Activated naive CD8-positive, alpha-beta T cell treated with anti-CD3 and anti-CD28 coated beads, Interleukin-2, amount 10 ng/mL, durations not matched to agents 7 days and 5 days (primary cell): Measurements from ENCODE around the gene SLC39A10. TPM values are rescaled to one million over a fixed set of nuclear protein-coding genes. Genes with fewer than 3 reads are reported as not detected.
"Not testable (repeated sequence)": the region's sequence is repeated elsewhere in the genome, so short reads cannot be mapped to it uniquely, and the experiment has no call there.

Source experiments
- ATAC-seq: fragments of 150-1000 bp; cut with Tn5 transposase; one replicate; pipeline ENCODE4 v1.10.0; 2021; ENCODE audit warnings: low read depth, moderate library complexity
- POLR2A ChIA-PET: fragments of 350-600 bp; sonication (Branson Sonifier 250); formaldehyde crosslinking; loops from one replicate; lab custom pipeline; 2021; ENCODE audit warnings: antibody characterized with exemption; lab: Charles Lee
- DNase-seq: peaks from one replicate; pipeline ENCODE4 v3.0.0; 2021
- H3K27ac Mint-ChIP-seq: one replicate; pipeline ENCODE4 v1.8.0; 2022; ENCODE audit warnings: mild to moderate bottlenecking, mixed read lengths
- H3K27me3 Mint-ChIP-seq: one replicate; pipeline ENCODE4 v1.8.0; 2022; ENCODE audit warnings: mild to moderate bottlenecking, moderate library complexity, mixed read lengths
- H3K36me3 Mint-ChIP-seq: one replicate; pipeline ENCODE4 v1.8.0; 2021; ENCODE audit warnings: mild to moderate bottlenecking, mixed read lengths
- H3K4me1 Mint-ChIP-seq: one replicate; pipeline ENCODE4 v1.8.0; 2021; ENCODE audit warnings: mixed read lengths
- H3K4me3 Mint-ChIP-seq: one replicate; pipeline ENCODE4 v1.8.0; 2022; ENCODE audit warnings: mild to moderate bottlenecking, moderate library complexity, mixed read lengths
- H3K9me3 Mint-ChIP-seq: one replicate; pipeline ENCODE4 v1.8.0; 2021; ENCODE audit warnings: mixed read lengths
- total RNA-seq, 2 experiments: library from RNA; stranded (reverse); gene quantifications; one replicate each; pipeline ENCODE4 v1.2.3, GENCODE V29; 2021

The SLC39A10 gene
- total RNA-seq, 2 experiments from 2014 or later = 54.4 to 60.4 TPM

- Mint-ChIP-seq H3K27ac (no peak overlapping the region), H3K4me1 (peaks cover 28% of the 10 kb centered on the region), H3K9me3 (peaks cover 7% of the 10 kb centered on the region), H3K4me3 (no peak overlapping the region), H3K27me3 (no peaks in the 10 kb centered on the region), H3K36me3 (peaks cover 7% of the 10 kb centered on the region)
- POLR2A ChIA-PET = interaction anchor here (0.7 to 2.5 kb wide), 2 partner anchors 117 to 972 kb away, joined by 3 to 7 read pairs; no protein-coding TSS in a partner anchor
- DNase-seq (no peak), ATAC-seq (no peak)
These were observed 6.0 kb upstream of the SLC39A10 start for GRCh38 chr2:195651046-195651445.

GRCh38 chr2:195652911-195653310, 4.1 kb upstream of the SLC39A10 start:
- POLR2A ChIA-PET = no interaction called here
- DNase-seq (no peak), ATAC-seq (no peak)
- Mint-ChIP-seq H3K4me3 (no peak overlapping the region), H3K27me3 (no peaks in the 10 kb centered on the region), H3K4me1 (peaks cover 28% of the 10 kb centered on the region), H3K9me3 (peaks cover 7% of the 10 kb centered on the region), H3K27ac (no peak overlapping the region), H3K36me3 (peaks cover 10% of the 10 kb centered on the region)

GRCh38 chr2:195656161-195656858, 716 bp upstream of the SLC39A10 start:
- peaks cover 19% of the 10 kb centered on the region for H3K4me1 Mint-ChIP-seq
- H3K9me3 Mint-ChIP-seq = peaks cover 4% of the 10 kb centered on the region
- peak overlapping the region; percentile 98 for H3K4me3 Mint-ChIP-seq
- DNase-seq (no peak), ATAC-seq (peak; percentile 44)
- no peaks in the 10 kb centered on the region for H3K27me3 Mint-ChIP-seq
- H3K27ac Mint-ChIP-seq = peak overlapping the region; percentile 100
- H3K36me3 Mint-ChIP-seq = peaks cover 25% of the 10 kb centered on the region
- POLR2A ChIA-PET = interaction anchor here (0.6 to 8.3 kb wide), 22 partner anchors 8 to 616 kb away, joined by 3 to 346 read pairs (median 4); no protein-coding TSS in a partner anchor

- Mint-ChIP-seq H3K27me3 (no peaks in the 10 kb centered on the region), H3K4me3 (peak overlapping the region; percentile 98), H3K4me1 (peaks cover 28% of the 10 kb centered on the region), H3K27ac (peak overlapping the region; percentile 100), H3K36me3 (peaks cover 29% of the 10 kb centered on the region), H3K9me3 (peaks cover 1% of the 10 kb centered on the region)
- POLR2A ChIA-PET = interaction anchor here (0.5 to 8.3 kb wide), 18 partner anchors 9 to 584 kb away, joined by 3 to 346 read pairs (median 4); no protein-coding TSS in a partner anchor
- peak; percentile 74 for DNase-seq
- peak; percentile 45 for ATAC-seq
These were observed 861 bp downstream of the SLC39A10 start for GRCh38 chr2:195657634-195658540.

GRCh38 chr2:195658541-195658890, 1.5 kb downstream of the SLC39A10 start:
- Mint-ChIP-seq H3K4me1 (peaks cover 31% of the 10 kb centered on the region), H3K9me3 (peaks cover 1% of the 10 kb centered on the region), H3K27ac (peak overlapping the region; percentile 100), H3K4me3 (peak overlapping the region; percentile 98), H3K27me3 (no peaks in the 10 kb centered on the region), H3K36me3 (peaks cover 29% of the 10 kb centered on the region)
- ATAC-seq (no peak), DNase-seq (no peak)
- POLR2A ChIA-PET = interaction anchor here (0.5 to 8.3 kb wide), 12 partner anchors 82 to 584 kb away, joined by 3 to 346 read pairs (median 4); no protein-coding TSS in a partner anchor

GRCh38 chr2:195659114-195659513, 2.1 kb downstream of the SLC39A10 start:
- no peaks in the 10 kb centered on the region for H3K27me3 Mint-ChIP-seq
- H3K27ac Mint-ChIP-seq = peak overlapping the region; percentile 100
- H3K9me3 Mint-ChIP-seq = no peaks in the 10 kb centered on the region
- peaks cover 29% of the 10 kb centered on the region for H3K36me3 Mint-ChIP-seq
- peaks cover 33% of the 10 kb centered on the region for H3K4me1 Mint-ChIP-seq
- POLR2A ChIA-PET = interaction anchor here (0.7 to 8.3 kb wide), 9 partner anchors 79 to 511 kb away, joined by 3 to 346 read pairs (median 4); partner anchors contain the start of gene DNAH7
- peak overlapping the region; percentile 98 for H3K4me3 Mint-ChIP-seq
- ATAC-seq (peak; percentile 8), DNase-seq (no peak)

- Mint-ChIP-seq H3K4me1 (peaks cover 33% of the 10 kb centered on the region), H3K36me3 (peaks cover 29% of the 10 kb centered on the region), H3K27me3 (no peaks in the 10 kb centered on the region), H3K27ac (peak overlapping the region; percentile 100), H3K9me3 (no peaks in the 10 kb centered on the region), H3K4me3 (peak overlapping the region; percentile 98)
- DNase-seq (peak; percentile 47), ATAC-seq (no peak)
- POLR2A ChIA-PET = interaction anchor here (0.9 to 8.3 kb wide), 9 partner anchors 19 to 408 kb away, joined by 3 to 346 read pairs (median 5); partner anchors contain the start of gene DNAH7
These were observed 3.2 kb downstream of the SLC39A10 start for GRCh38 chr2:195659982-195660890.

GRCh38 chr2:195662138-195662537, 5.1 kb downstream of the SLC39A10 start:
- no peaks in the 10 kb centered on the region for H3K9me3 Mint-ChIP-seq
- DNase-seq (no peak), ATAC-seq (no peak)
- H3K36me3 Mint-ChIP-seq = peaks cover 27% of the 10 kb centered on the region
- no peaks in the 10 kb centered on the region for H3K27me3 Mint-ChIP-seq
- peak overlapping the region; percentile 17 for H3K4me3 Mint-ChIP-seq
- POLR2A ChIA-PET = interaction anchor here (1.1 to 1.2 kb wide), 2 partner anchors 86 to 128 kb away, joined by 3 read pairs; no protein-coding TSS in a partner anchor
- H3K4me1 Mint-ChIP-seq = peaks cover 30% of the 10 kb centered on the region
- H3K27ac Mint-ChIP-seq = peak overlapping the region; percentile 50

GRCh38 chr2:195663007-195663406, 6.0 kb downstream of the SLC39A10 start:
- DNase-seq (no peak), ATAC-seq (no peak)
- POLR2A ChIA-PET = interaction anchor here (1.2 kb wide), 1 partner anchor 87 kb away, joined by 3 read pairs; no protein-coding TSS in a partner anchor
- peak overlapping the region; percentile 29 for H3K4me3 Mint-ChIP-seq
- peak overlapping the region; percentile 40 for H3K27ac Mint-ChIP-seq
- H3K36me3 Mint-ChIP-seq = peaks cover 25% of the 10 kb centered on the region
- no peaks in the 10 kb centered on the region for H3K9me3 Mint-ChIP-seq
- H3K4me1 Mint-ChIP-seq = peaks cover 31% of the 10 kb centered on the region
- H3K27me3 Mint-ChIP-seq = no peaks in the 10 kb centered on the region

- POLR2A ChIA-PET = interaction anchor here (1.0 to 1.1 kb wide), 2 partner anchors 128 to 131 kb away, joined by 3 read pairs; no protein-coding TSS in a partner anchor
- H3K27me3 Mint-ChIP-seq = no peaks in the 10 kb centered on the region
- DNase-seq (no peak), ATAC-seq (no peak)
- peaks cover 13% of the 10 kb centered on the region for H3K36me3 Mint-ChIP-seq
- no peak overlapping the region for H3K4me3 Mint-ChIP-seq
- H3K9me3 Mint-ChIP-seq = no peaks in the 10 kb centered on the region
- peaks cover 30% of the 10 kb centered on the region for H3K4me1 Mint-ChIP-seq
- H3K27ac Mint-ChIP-seq = no peak overlapping the region
These were observed 7.5 kb downstream of the SLC39A10 start for GRCh38 chr2:195664528-195664927.

GRCh38 chr2:195665153-195665552, 8.1 kb downstream of the SLC39A10 start:
- H3K27ac Mint-ChIP-seq, H3K9me3 Mint-ChIP-seq, H3K27me3 Mint-ChIP-seq, H3K4me3 Mint-ChIP-seq, DNase-seq, H3K36me3 Mint-ChIP-seq, POLR2A ChIA-PET, ATAC-seq: not testable (repeated sequence)
- peaks cover 26% of the 10 kb centered on the region for H3K4me1 Mint-ChIP-seq

GRCh38 chr2:195666113-195666712, 9.2 kb downstream of the SLC39A10 start:
- Mint-ChIP-seq H3K4me1 (peaks cover 23% of the 10 kb centered on the region), H3K9me3 (no peaks in the 10 kb centered on the region), H3K36me3 (peaks cover 5% of the 10 kb centered on the region), H3K27ac (no peak overlapping the region), H3K27me3 (no peaks in the 10 kb centered on the region), H3K4me3 (no peak overlapping the region)
- POLR2A ChIA-PET = interaction anchor here (1.3 kb wide), 1 partner anchor 133 kb away, joined by 3 read pairs; no protein-coding TSS in a partner anchor
- ATAC-seq = no peak
- no peak for DNase-seq
